LNCaP clone FGC (cell line): ENCODE data around the gene HSD17B11.
"Not testable (repeated sequence)": the region's sequence is repeated elsewhere in the genome, so short reads cannot be mapped to it uniquely, and the experiment has no call there.

Experiments used
- DNase-seq: peaks from one replicate; pipeline ENCODE4 v3.0.0-alpha.2; 2011; ENCODE audit warnings: low read depth
- H3K4me3 ChIP-seq: 2 replicates; pipeline ENCODE4 v1.5.1; 2011; ENCODE audit warnings: mild to moderate bottlenecking, low read depth, low read length, control low read depth
- TF ChIP-seq, protein P1 (sequence below): IDR thresholded peaks from 2 replicates; pipeline ENCODE4 v1.5.1; 2012; ENCODE audit warnings: mild to moderate bottlenecking; ENCODE audit not compliant: control insufficient read depth, insufficient read depth; ENCODE audit errors: extremely low read depth

HSD17B11 gene

DNA sequence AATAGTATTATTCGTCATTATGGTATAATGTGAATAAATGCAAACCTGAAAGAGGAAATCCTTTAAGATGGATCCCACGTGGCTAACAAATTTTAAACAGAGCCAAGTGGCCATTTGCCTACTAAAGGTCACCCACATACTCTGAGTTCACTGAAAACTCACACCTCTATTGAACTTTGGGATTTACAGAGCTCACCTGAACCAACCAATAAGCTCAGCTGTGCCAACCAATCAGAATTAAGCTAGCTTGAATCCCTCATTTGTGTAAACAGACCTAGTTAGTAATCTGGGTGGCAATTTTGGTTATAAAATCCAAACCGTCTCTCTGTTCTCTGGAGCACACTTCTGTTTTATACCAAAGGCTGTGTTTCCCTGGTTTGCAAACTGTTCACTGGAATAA, 26.0 kb upstream of the HSD17B11 start:
- no peak for DNase-seq
- no peak overlapping the region for H3K4me3 ChIP-seq
- TF ChIP-seq, protein P1, sequence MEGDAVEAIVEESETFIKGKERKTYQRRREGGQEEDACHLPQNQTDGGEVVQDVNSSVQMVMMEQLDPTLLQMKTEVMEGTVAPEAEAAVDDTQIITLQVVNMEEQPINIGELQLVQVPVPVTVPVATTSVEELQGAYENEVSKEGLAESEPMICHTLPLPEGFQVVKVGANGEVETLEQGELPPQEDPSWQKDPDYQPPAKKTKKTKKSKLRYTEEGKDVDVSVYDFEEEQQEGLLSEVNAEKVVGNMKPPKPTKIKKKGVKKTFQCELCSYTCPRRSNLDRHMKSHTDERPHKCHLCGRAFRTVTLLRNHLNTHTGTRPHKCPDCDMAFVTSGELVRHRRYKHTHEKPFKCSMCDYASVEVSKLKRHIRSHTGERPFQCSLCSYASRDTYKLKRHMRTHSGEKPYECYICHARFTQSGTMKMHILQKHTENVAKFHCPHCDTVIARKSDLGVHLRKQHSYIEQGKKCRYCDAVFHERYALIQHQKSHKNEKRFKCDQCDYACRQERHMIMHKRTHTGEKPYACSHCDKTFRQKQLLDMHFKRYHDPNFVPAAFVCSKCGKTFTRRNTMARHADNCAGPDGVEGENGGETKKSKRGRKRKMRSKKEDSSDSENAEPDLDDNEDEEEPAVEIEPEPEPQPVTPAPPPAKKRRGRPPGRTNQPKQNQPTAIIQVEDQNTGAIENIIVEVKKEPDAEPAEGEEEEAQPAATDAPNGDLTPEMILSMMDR = no peak

DNA sequence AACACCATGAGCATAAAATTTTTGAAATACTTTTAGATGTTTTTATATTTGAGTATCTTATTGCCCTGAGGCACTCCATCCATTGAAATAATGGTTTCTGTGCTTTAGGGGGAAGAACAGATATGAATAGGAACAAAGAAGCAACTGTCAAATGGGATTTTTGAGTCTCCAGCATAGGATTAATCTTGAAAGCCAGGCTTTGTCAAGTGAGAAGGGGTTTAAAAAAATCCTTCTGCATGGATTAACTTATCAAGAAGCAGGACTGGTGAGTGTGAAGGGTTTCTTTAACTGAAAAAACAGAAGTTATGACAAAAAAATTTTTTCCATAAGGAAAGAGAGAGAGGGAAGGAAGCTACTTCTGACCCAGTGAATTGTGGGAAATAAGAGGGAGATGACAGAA, 23.8 kb upstream of the HSD17B11 start:
- TF ChIP-seq, protein P1 = no peak
- H3K4me3 ChIP-seq = no peak overlapping the region
- no peak for DNase-seq

DNA sequence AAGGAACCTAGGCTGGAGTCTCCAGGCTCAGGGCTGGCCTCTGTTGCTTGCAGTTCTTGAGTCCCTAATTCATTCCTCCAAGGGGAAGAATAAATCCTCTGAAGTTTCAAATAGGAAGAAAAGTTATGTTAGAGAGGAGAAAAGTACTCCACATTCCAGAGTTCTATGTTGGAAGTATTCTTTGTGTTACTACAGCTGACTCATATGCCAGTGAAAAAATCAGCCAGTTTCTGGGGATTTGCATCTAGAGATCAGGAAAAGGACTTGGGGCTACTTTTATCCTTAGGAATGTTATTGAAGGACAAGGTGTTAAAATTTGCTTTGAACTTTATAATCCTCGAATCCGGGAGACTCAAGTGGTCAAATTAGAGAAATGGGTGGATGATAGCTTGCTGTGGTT, 19.7 kb upstream of the HSD17B11 start:
- TF ChIP-seq, protein P1 = no peak
- no peak overlapping the region for H3K4me3 ChIP-seq
- no peak for DNase-seq

DNA sequence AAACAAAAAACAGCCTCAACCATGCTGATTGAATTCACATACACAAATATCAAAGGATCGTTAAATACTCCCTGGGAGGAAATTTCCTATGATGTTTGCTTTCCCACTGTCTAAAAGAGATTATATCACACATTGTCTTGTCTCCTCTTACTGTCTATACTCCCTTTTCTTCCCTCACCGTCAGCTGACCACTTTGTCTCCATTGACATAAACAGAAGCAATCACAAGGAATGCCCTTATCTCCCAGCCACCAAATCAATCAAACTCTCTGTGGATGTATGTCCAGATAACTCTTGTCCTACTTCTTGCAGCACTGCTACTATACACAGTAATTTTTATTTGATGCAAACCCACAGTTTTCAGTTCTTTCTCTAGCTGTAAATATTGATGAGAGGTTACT, 19.2 kb upstream of the HSD17B11 start:
- DNase-seq = peak; percentile 75
- H3K4me3 ChIP-seq = no peak overlapping the region
- TF ChIP-seq, protein P1 = no peak

DNA sequence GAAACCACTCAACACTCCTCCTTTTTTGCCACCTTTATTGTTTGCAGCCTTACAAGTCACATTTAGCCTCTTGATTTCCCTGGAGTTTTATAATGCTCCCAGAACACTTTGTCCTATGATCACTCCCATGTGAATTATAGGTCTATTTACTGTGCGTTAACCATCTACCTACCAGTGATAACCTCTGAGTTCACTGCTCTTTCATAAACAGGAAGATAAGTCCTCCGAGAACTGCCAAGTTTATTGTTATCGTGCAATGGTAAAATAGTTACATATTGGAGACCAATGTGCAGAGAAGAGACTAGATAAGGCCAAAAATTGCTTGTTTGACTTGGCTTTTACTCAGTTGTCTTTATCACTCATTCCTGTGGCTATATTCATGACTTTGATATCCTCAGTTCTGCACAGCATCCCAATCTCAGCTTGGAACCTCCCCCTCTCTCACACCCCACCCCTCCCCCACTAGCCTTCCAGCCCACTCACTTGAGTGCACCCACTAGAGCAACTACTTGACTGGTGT, 18.5 kb upstream of the HSD17B11 start:
- DNase-seq = peak; percentile 79
- H3K4me3 ChIP-seq = no peak overlapping the region
- TF ChIP-seq, protein P1 = no peak

DNA sequence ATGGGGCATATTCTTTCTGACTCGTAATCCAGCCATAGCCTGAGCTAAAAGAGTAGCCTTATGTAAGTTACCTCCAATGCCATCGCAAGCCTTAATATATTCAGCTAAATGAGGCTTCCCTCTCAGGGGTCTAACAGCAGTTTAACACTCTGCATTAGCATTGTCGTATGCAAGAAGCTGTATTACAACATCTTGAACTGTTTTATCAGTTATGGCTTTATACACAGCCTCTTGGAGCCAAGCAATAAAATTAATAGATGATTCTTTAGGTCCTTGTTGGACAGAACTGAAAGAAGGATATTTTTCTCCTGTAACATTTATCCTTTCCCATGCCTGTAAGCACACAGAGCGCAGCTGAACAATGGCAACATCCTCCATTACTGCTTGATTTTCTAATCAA, 15.9 kb upstream of the HSD17B11 start:
- not testable (repeated sequence) for H3K4me3 ChIP-seq, DNase-seq

DNA sequence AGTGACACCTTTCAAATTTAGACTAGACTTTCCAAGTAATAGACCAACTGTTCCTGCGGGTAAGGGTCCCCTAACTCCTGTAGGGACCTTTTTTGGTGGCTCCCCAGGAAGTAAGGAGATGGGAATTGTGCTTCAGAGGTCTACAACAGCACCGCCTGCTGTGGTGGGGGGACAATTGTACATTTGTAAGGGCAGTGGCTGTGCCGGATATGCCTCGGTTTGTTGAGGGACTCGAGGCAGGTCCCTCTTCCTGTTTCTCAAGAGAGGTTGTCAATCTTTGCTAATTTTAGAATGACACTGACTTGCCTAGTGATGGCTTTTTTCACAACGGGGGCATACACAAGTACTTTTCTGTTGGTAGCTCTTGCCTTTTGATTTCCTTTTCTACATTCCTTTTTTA, 15.5 kb upstream of the HSD17B11 start:
- H3K4me3 ChIP-seq = no peak overlapping the region
- TF ChIP-seq, protein P1 = no peak
- DNase-seq = no peak
